ENCODE data around the gene DDT.

DNA sequence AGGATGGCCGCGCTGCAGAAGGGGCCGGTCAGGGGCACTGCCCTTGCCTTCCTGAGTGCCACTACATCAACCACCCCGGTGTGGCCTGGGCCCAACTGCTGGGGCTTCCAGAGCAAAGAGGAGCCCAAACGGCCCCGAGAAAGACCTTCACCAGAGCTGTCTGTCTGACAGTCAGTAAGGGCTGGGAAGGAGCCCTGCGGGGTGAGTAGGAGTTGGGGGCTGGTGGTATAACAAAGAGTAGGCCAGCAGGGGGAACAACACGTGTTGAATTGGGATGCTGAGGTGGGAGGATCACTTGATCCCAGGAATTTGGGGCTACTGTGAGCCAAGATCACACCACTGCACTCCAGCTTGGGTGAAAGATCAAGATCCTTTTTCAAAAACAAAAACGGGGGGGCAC lies 27.1 kb upstream of the DDT start:
- no peak for TF ChIP-seq POLR2A (IDR thresholded peaks at IDR 0.05)
- TF ChIP-seq, protein P1, sequence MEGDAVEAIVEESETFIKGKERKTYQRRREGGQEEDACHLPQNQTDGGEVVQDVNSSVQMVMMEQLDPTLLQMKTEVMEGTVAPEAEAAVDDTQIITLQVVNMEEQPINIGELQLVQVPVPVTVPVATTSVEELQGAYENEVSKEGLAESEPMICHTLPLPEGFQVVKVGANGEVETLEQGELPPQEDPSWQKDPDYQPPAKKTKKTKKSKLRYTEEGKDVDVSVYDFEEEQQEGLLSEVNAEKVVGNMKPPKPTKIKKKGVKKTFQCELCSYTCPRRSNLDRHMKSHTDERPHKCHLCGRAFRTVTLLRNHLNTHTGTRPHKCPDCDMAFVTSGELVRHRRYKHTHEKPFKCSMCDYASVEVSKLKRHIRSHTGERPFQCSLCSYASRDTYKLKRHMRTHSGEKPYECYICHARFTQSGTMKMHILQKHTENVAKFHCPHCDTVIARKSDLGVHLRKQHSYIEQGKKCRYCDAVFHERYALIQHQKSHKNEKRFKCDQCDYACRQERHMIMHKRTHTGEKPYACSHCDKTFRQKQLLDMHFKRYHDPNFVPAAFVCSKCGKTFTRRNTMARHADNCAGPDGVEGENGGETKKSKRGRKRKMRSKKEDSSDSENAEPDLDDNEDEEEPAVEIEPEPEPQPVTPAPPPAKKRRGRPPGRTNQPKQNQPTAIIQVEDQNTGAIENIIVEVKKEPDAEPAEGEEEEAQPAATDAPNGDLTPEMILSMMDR (IDR thresholded peaks at IDR 0.05) = no peak
